ENCODE measurements around the gene HS6ST2.

- TF ChIP-seq ZBTB33 (IDR thresholded peaks at IDR 0.05; ENCODE audit: borderline replicate concordance, low read depth), result no peak
- TF ChIP-seq TEAD4 (IDR thresholded peaks at IDR 0.05; ENCODE audit: borderline replicate concordance, insufficient read depth), result no peak
- no peak for TF ChIP-seq GATA2 (CRISPR knock-in tag; IDR thresholded peaks at IDR 0.05)
- no peak for TF ChIP-seq RAD21 (IDR thresholded peaks at IDR 0.05; ENCODE audit: low read length)
- no peak for TF ChIP-seq CTCF (IDR thresholded peaks at IDR 0.05)
- TF ChIP-seq POLR2AphosphoS5 (IDR thresholded peaks at IDR 0.05; ENCODE audit: low read depth, low read length), result no peak
- TF ChIP-seq TCF12 (IDR thresholded peaks at IDR 0.05), result no peak
- no peak for TF ChIP-seq GABPA (IDR thresholded peaks at IDR 0.05; ENCODE audit: low read depth)
- TF ChIP-seq TAF1 (IDR thresholded peaks at IDR 0.05; ENCODE audit: borderline replicate concordance, low read depth, low read length), result no peak
- no peak for TF ChIP-seq EP300 (IDR thresholded peaks at IDR 0.05; ENCODE audit: borderline replicate concordance in 1 of 2, low read depth in 1 of 2, low read length in 1 of 2)
- no peak for TF ChIP-seq MAX (IDR thresholded peaks at IDR 0.05; ENCODE audit: low read depth)
- TF ChIP-seq REST (IDR thresholded peaks at IDR 0.05; ENCODE audit: low read depth, low read length), result no peak
Observed at GRCh38 chrX:132776486-132777210, 181.8 kb downstream of the HS6ST2 start.

Measured in SK-N-SH (cell line).